Adrenal gland (tissue), 5 donors: ENCODE data around the gene ZNF543.

Source experiments
- CTCF ChIP-seq, 6 experiments: fragments of 450-650 bp in 4 of 6; fragments of 200-600 bp in 2 of 6; sonication (generic) in 1 of 6; IDR thresholded peaks; 1 replicate in 5 of 6; 2 replicates in 1 of 6; pipeline versions ENCODE4 v1.5.1 to v1.8.0; 2016 to 2021; ENCODE audit warnings: antibody characterized with exemption in 6 of 6, mild to moderate bottlenecking in 2 of 6, moderate library complexity in 1 of 6
- POLR2A ChIP-seq, 2 donors: fragments of 450-650 bp; IDR thresholded peaks; one replicate each; pipeline ENCODE4 v1.6.1; 2017; ENCODE audit warnings: antibody characterized with exemption in 2 of 2, mild to moderate bottlenecking in 2 of 2, moderate library complexity in 1 of 2
- donor health status: DM: no; HTN: no; CAD: no.

DNA sequence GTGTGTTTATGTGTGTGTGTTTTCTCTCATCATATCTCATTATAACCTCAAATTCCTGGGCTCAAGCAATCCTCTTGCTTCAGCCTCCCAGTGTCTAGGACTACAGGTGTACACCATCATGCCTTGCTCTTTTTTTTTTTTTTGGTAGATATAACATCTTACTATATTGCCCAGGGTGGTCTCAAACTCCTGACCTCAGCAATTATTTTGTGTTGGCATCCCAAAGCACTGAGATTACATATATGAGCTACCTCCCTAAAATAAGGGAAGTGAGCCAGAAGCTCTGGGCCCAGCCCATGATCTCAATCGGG lies 448 bp upstream of the ZNF543 start:
- TF ChIP-seq POLR2A (IDR thresholded peaks at IDR 0.05) (no peak), CTCF (IDR thresholded peaks at IDR 0.05) (no peak)
